ENCODE results near the gene CNTN5.

DNA sequence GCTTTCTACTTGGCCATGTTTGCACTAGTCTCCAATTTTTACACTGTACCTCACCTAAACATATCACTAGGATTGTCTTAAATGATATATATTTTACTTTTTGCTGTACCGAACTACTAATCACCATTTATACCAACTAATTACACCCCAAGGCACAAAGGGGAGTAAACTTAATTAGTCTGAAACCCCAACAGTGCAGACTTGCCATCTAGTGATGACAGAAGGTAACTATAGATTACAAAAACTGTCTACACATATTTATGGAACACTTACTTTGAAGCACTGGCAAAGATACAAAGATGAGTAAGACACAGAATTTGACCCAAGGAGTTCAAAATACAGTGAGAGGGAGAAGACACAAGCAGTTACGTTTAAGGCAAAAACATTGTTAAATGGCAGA, 139.7 kb downstream of the CNTN5 start:
- TF ChIP-seq CTCF (IDR thresholded peaks at IDR 0.05) = no peak
- no peak for TF ChIP-seq POLR2A (IDR thresholded peaks at IDR 0.05)

Measured in esophagus squamous epithelium (tissue), 4 donors.